Stomach (tissue), 9 donors: ENCODE results near the gene HLA-G. TPM values are rescaled to one million over a fixed set of nuclear protein-coding genes. Genes with fewer than 3 reads are reported as not detected.

Experiments
- DNase-seq, 2 donors: peaks; one replicate each; pipeline versions ENCODE4 v3.0.0 to v3.0.0-alpha.2; 2013 to 2019
- H3K27ac ChIP-seq, 5 donors: fragments of 200-600 bp in 4 of 5; sonication (generic) in 4 of 5; one replicate each; pipeline ENCODE4 v1.5.1; 2013 to 2019; ENCODE audit warnings: mild to moderate bottlenecking in 1 of 5, moderate library complexity in 1 of 5
- H3K27me3 ChIP-seq, 3 donors: fragments of 200-600 bp; sonication (generic); one replicate each; pipeline ENCODE4 v1.5.1; 2017 to 2019; ENCODE audit warnings: mixed run types in 1 of 3
- H3K36me3 ChIP-seq, 4 donors: fragments of 200-600 bp; sonication (generic); 1 replicate in 3 of 4; 2 replicates in 1 of 4; pipeline ENCODE4 v1.5.1; 2016 to 2019
- H3K4me1 ChIP-seq, 4 donors: fragments of 200-600 bp; sonication (generic); one replicate each; pipeline ENCODE4 v1.5.1; 2016 to 2019
- H3K4me3 ChIP-seq, 4 donors: fragments of 200-600 bp; sonication (generic) in 3 of 4; one replicate each; pipeline ENCODE4 v1.5.1; 2016 to 2019; ENCODE audit warnings: mild to moderate bottlenecking in 1 of 4
- H3K9me3 ChIP-seq, 4 donors: fragments of 200-600 bp; sonication (generic); one replicate each; pipeline ENCODE4 v1.5.1; 2016 to 2019
- CTCF ChIP-seq, 7 experiments: fragments of 450-650 bp in 4 of 7; fragments of 200-600 bp in 3 of 7; sonication (generic) in 3 of 7; IDR thresholded peaks; one replicate each; pipeline ENCODE4 v1.5.1; 2016 to 2019; ENCODE audit warnings: antibody characterized with exemption in 7 of 7, control low read depth in 2 of 7, mild to moderate bottlenecking in 1 of 7
- EP300 ChIP-seq: sonication (generic); formaldehyde crosslinking; IDR thresholded peaks from one replicate; pipeline ENCODE4 v1.6.1; 2017; ENCODE audit warnings: antibody characterized with exemption
- POLR2A ChIP-seq, 4 donors: fragments of 450-650 bp; IDR thresholded peaks; one replicate each; pipeline ENCODE4 v1.6.1; 2016; ENCODE audit warnings: antibody characterized with exemption in 4 of 4, control low read depth in 2 of 4, mild to moderate bottlenecking in 1 of 4, moderate library complexity in 1 of 4
- POLR2AphosphoS5 ChIP-seq, 3 donors: sonication (generic); formaldehyde crosslinking; IDR thresholded peaks; one replicate each; pipeline ENCODE4 v1.6.1; 2016; ENCODE audit warnings: antibody characterized with exemption in 3 of 3
- WGBS, 5 donors: extraction: QIAGEN DNeasy Blood & Tissue Kit in 3 of 5; methylation state at CpG; one replicate each; pipeline versions ENCODE4 v1.1.5 to v1.1.7; 2013 to 2018; 5-methylcytosine and 5-hydroxymethylcytosine counted together
- intact Hi-C: fragments of 100-400 bp; cut with DNase I; formaldehyde crosslinking; loops from one replicate; pipeline ENCODE4 v1.15.1; 2023; ENCODE audit warnings: low total_unique reads
- polyA plus RNA-seq, 3 donors: library from polyadenylated mRNA; stranded (reverse); fragments of 200-250 nt; gene quantifications; one replicate each; pipeline ENCODE4 v1.2.3, GENCODE V29; 2013
- total RNA-seq, 5 donors: library from RNA; depleted of rRNA; stranded (reverse); fragments of >200 nt; gene quantifications; one replicate each; pipeline versions ENCODE4 v1.1.0 to v1.2.3, GENCODE V29; 2014 to 2016
- donor health status: healthy with polysubstance abuse.
- donor health status: Bipolar disorder and iron deficiency.
- donor health status: healthy.

Gene HLA-G
- total and polyA plus RNA-seq, 8 donors: 0.10 to 3.6 TPM; not detected in 6

- Histone ChIP-seq H3K27ac (no peak overlapping the region), H3K9me3 (no peaks in the 10 kb centered on the region), H3K4me3 (no peak overlapping the region), H3K4me1 (peaks cover 11 to 20% (median 12%) of the 10 kb centered on the region in 4 donors), H3K27me3 (peaks cover 6 to 86% (median 45%) of the 10 kb centered on the region in 3 donors), H3K36me3 (no peaks in the 10 kb centered on the region)
- TF ChIP-seq POLR2AphosphoS5 (IDR thresholded peaks at IDR 0.05) (no peak), CTCF (IDR thresholded peaks at IDR 0.05) (no peak), POLR2A (IDR thresholded peaks at IDR 0.05) (no peak), EP300 (no peak)
- intact Hi-C loops: loop anchor here (10.0 kb wide), 1 partner anchor 97 kb away; no protein-coding TSS in a partner anchor
- WGBS, 5 donors: 48 to 64% (median 59%) methylated on average over 2 of the region's 2 CpGs
- DNase-seq: no peak
Observed at GRCh38 chr6:29831776-29832175, 4.2 kb downstream of the HLA-G start.

GRCh38 chr6:29834564-29835436 is 7.2 kb downstream of the HLA-G start:
- intact Hi-C loops: loop anchor here (5.0 to 10.0 kb wide), 2 partner anchors 100 to 127 kb away; no protein-coding TSS in a partner anchor
- H3K27me3 ChIP-seq: peaks cover 0 to 78% (median 19%) of the 10 kb centered on the region in 3 donors
- peak; percentile 14 to 38 for DNase-seq

GRCh38 chr6:29839917-29840316 is 12.3 kb downstream of the HLA-G start:
- no peak for DNase-seq
- WGBS, 5 donors: 70 to 90% (median 80%) methylated on average over 1 of the region's 1 CpG
- Histone ChIP-seq H3K27me3 (peaks cover 0 to 50% (median 7%) of the 10 kb centered on the region in 3 donors), H3K4me1 (peaks cover 0 to 2% (median 0%) of the 10 kb centered on the region in 4 donors), H3K9me3 (peaks cover 0 to 8% (median 0%) of the 10 kb centered on the region in 4 donors), H3K4me3 (no peak overlapping the region), H3K36me3 (no peaks in the 10 kb centered on the region), H3K27ac (no peak overlapping the region)
- intact Hi-C loops: loop anchor here (5.0 to 10.0 kb wide), 2 partner anchors 105 to 133 kb away; no protein-coding TSS in a partner anchor
- no peak for TF ChIP-seq EP300
- no peak for TF ChIP-seq CTCF (IDR thresholded peaks at IDR 0.05)
- TF ChIP-seq POLR2A (IDR thresholded peaks at IDR 0.05): no peak
- no peak for TF ChIP-seq POLR2AphosphoS5 (IDR thresholded peaks at IDR 0.05)

More at GRCh38 chr6:29834564-29835436, 7.2 kb downstream of the HLA-G start:
- Histone ChIP-seq H3K36me3 (no peaks in the 10 kb centered on the region), H3K9me3 (no peaks in the 10 kb centered on the region), H3K27ac (no peak overlapping the region), H3K4me1 (peaks cover 0 to 5% (median 0%) of the 10 kb centered on the region in 4 donors), H3K4me3 (no peak overlapping the region)
- no peak for TF ChIP-seq POLR2A (IDR thresholded peaks at IDR 0.05)
- TF ChIP-seq CTCF (IDR thresholded peaks at IDR 0.05): peak in 5 of 7 experiments; percentile 33 to 87 (median 72)
- TF ChIP-seq POLR2AphosphoS5 (IDR thresholded peaks at IDR 0.05): no peak
- no peak for TF ChIP-seq EP300
- 17 to 25% (median 21%) methylated on average over 16 of the region's 16 CpGs for WGBS, 5 donors

GRCh38 chr6:29841030-29841429 is 13.4 kb downstream of the HLA-G start:
- Histone ChIP-seq H3K4me1 (no peaks in the 10 kb centered on the region), H3K27ac (no peak overlapping the region), H3K36me3 (no peaks in the 10 kb centered on the region), H3K9me3 (peaks cover 0 to 8% (median 0%) of the 10 kb centered on the region in 4 donors), H3K4me3 (no peak overlapping the region), H3K27me3 (peaks cover 0 to 45% (median 0%) of the 10 kb centered on the region in 3 donors)
- no peak for TF ChIP-seq POLR2AphosphoS5 (IDR thresholded peaks at IDR 0.05)
- no peak for TF ChIP-seq EP300
- TF ChIP-seq CTCF (IDR thresholded peaks at IDR 0.05): no peak
- no peak for TF ChIP-seq POLR2A (IDR thresholded peaks at IDR 0.05)
- DNase-seq: no peak
- intact Hi-C loops: no loop called here
